HG03045 (cell line): ENCODE results near the gene HCFC2.
"Not testable (repeated sequence)": the region's sequence is repeated elsewhere in the genome, so short reads cannot be mapped to it uniquely, and the experiment has no call there.

Experiments used
- ATAC-seq: cut with Tn5 transposase; IDR thresholded peaks from one replicate; pipeline ENCODE4 v1.9.1; 2021; ENCODE audit warnings: mild to moderate bottlenecking, moderate library complexity; ENCODE audit not compliant: unreplicated experiment

Gene HCFC2

DNA sequence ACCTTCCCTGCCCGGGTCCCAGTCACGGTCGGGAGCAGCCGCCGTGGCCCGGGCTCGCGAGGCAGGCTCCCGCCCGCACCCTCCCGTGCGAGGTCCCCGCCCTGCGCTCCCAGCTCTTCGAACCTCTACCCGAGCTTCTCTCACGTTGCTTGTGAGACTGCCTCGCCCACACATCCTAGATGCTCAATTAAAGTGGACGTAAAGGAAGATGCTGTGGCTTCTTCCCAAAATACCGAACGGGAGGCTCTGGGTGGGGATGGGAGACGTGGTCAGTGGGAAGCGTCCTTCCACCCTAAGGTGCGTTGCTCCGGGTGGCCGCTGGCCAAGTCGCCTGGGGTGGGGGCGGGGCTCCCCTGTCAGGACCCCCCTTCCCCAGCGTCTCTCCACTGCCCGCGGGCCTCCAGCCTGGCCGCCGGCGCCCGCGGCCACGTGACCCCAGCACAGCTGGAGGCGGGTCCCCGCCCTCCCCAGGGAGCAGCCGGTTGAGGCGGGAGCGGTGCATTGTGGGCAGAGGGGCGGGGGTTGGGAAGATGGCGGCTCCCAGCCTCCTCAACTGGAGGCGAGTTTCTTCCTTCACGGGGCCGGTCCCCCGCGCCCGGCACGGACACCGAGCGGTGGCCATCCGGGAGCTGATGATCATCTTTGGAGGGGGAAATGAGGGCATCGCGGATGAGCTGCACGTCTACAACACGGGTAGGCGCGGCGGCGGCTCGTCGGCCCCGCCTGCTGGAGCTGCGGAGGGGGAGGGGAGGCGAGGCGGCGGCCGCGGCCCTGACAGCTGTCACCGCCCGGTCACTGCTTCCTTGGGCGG, at the start of gene HCFC2:
Gene HCFC2 (plus strand): TSS at position 501 of the 811 bp plus-strand sequence. CDS start 30 bp downstream, at position 531.
- peak; percentile 90 for ATAC-seq

DNA sequence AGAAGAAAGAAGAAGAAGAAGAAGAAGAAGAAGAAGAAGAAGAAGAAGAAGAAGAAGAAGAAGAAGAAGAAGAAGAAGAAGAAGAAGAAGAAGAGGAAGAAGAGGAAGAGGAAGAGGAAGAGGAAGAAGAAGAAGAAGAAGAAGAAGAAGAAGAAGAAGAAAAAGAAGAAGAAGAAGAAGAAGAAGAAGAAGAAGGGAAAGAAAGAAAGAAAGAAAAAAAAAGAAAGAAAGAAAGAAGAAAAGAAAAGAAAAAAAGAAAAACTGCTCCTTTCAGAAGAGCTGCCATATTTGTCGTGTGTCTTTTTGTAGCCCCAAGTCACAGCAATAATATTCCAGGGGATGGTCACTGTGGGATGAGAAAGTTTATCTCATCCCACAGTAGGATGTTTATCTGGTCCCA, 42.5 kb upstream of the HCFC2 start:
- ATAC-seq = not testable (repeated sequence)

DNA sequence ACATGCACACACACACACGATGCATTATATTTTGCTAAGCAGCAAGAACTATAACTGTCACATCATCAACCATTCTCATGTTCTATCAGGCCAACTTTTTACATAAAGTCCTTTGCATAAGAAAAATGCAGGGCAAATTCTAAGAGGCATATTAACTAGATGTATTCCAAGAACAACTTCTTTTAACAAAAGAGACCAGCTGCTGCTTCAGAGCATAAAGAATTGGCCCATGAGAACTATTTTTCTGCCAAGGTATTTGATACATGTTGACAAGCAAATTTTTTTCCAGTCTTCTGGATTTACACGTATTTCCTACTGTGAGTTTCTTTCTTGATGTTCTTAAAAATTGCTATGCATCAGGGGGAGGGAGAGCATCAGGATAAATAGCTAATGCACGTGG, 41.5 kb upstream of the HCFC2 start:
- ATAC-seq = no peak

DNA sequence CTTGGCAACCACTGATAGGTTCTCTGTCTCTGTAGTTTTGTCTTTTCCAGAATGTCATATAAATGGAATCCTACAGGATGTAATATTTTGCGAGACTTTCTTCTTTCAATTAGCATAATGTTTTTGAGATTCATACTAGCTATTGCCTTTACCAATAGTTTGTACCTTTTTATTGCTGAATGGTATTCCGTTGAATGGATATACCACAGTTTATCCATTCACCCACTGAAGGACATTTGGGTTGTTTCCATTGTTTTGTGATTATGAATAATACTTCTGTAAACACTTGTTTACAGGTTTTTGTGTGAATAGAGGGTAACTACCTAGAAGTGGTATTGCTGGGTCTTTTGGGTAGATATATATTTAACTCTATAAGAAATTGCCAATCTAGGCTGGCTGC, 40.6 kb upstream of the HCFC2 start:
- no peak for ATAC-seq

DNA sequence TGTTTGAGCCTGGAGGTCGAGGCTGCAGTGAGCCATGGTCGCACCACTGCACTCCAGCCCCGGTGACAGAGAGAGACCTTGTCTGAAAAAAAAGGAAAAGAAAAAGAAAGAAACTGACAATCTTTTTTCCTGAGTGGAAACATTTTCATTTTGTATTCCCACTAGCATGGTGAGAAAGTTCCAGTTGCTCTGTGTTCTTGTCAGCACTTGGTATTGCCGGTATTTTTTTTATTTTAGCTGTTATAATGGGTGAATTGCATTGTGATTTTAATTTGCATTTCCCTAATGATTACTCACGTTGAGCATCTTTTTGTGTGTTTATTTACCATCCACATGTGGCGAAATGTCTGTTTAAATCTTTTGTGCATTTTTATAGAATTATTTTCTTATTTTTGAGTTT, 40.0 kb upstream of the HCFC2 start:
- ATAC-seq = no peak

DNA sequence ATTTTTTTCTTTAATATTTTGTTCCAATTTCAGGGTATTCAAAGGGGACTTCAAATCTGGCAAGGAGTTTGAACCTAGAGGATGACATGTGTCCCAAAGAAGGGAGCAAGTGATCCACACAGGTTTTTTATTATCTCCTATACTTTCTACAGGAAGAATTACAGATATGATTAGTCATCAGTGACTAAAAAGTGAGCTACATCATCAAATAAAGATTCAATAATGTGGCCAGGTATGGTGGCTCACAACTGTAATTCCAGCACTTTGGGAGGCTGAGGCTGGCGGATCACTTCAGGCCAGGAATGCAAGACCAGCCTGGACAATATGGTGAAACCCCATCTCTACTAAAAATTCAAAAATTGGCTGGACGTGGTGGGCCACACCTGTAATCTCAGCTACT, 38.6 kb upstream of the HCFC2 start:
- ATAC-seq = no peak

DNA sequence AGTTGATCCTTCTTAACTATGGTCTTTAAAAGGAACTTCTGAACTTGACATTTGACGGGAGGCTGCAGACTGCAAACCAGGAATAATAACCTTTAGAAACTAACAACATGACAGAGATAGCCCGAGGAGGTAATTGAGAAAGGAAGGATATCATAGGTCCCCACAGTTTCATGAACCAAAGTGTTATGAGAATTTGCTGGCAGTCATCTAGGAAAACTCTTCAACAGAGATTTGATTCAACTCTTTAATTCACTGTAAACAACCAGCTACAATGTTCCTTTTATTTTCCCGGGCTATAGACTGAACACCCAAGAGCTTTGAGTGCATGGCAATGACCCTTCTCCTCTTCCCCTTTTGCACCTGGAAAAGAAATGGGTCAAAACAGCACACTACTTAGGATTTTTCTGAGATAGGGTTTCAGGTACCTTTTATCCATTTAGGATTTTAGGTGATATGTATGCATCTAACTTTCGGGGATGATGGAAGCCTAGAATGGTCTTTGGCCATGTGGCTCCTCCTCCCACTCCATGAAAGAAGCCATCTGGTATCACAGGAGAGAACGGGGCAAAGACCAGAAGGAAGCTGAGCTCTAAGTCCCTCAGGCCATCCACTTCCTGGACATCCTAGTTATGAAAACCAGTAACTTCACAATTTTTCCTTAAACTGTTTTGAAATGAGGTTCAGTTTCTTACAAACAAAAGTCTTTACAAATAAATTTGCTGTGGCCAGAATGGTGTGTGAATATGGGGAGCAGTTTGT, 37.3 kb upstream of the HCFC2 start:
- no peak for ATAC-seq

DNA sequence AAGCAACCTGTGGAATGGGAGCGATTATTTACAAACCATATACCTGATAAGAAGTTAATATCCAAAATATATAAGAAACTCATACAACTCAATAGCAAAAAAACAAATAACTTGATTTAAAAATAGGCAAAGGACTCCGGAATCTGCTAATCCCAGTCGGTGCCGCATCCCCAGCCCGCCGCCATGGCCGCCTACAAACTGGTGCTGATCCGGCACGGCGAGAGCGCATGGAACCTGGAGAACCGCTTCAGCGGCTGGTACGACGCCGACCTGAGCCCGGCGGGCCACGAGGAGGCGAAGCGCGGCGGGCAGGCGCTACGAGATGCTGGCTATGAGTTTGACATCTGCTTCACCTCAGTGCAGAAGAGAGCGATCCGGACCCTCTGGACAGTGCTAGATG, 33.7 kb upstream of the HCFC2 start:
- ATAC-seq = not testable (repeated sequence)

DNA sequence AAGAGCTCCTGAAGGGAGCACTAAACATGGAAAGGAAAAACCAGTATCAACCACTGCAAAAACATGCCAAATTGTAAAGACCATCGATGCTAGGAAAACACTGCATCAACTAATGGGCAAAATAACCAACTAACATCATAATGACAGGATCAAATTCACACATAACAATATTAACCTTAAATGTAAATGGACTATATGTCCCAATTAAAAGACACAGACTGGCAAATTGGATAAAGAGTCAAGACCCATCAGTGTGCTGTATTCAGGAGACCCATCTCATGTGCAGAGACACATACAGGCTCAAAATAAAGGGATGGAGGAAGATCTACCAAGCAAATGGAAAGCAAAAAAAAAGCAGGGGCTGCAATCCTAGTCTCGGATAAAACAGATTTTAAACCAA, 28.2 kb upstream of the HCFC2 start:
- ATAC-seq = not testable (repeated sequence)

DNA sequence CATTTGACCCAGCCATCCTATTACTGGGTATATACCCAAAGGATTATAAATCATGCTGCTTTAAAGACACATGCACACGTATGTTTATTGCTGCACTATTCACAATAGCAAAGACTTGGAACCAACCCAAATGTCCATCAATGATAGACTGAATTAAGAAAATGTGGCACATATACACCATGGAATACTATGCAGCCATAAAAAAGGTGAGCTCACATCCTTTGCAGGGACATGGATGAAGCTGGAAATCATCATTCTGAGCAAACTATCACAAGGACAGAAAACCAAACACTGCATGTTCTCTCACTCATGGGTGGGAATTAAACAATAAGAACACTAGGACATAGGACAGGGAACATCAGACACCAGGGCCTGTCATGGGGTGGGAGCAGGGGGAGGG, 24.6 kb upstream of the HCFC2 start:
- ATAC-seq = not testable (repeated sequence)

DNA sequence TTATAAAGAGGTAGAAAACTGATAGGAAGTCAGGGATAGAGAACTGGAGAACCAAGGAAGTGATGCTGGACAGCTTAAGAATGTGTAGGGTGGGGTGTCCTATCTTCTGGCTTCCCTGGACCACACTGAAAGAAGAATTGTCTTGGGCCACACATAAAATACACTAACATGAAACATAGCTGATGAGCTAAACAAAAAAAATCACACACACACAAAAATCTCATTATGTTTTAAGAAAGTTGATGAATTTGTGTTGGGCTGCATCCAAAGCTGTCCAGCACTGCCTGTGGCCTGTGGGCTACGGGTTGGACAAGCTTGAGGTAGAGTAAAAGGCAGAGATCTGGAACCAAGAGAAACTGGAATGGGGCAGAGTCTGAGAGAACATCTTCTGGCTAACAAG, 21.8 kb upstream of the HCFC2 start:
- no peak for ATAC-seq

DNA sequence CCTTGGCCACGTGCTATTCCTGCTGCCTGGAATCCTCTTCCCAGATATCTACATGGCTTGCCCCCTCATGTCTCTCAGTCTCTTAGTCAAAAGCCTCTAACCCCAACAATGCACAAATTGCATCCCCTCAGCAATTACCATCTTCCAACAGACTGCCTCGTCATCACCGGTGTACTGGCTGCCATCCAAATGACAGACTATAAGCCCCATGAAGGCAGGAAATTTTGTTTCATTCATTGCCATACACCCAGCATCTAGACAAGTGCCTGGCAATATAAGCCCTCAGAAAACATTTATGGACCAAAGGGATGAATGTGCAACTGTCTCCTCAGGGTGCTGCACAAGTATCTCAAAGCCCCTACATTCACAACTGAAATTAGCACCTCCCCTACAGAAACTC, 20.2 kb upstream of the HCFC2 start:
- ATAC-seq = no peak

DNA sequence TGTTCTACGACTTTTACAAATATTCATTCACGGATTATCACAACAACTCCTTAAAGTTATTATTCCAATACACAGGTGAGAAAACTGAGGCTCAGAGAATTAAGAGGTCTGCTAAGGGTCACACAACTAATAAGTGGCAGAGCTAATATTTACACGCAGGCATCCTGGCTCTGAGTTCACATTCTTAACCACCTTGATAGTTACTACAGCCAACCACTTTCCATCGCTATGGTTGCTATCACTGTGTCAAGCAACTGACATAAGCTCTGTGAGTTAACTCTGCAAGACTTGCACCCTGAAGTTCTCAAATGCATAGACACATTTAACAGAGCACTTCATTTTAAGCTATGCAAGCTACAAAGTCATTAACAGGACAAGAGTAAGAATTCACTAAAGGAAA, 18.0 kb upstream of the HCFC2 start:
- ATAC-seq = no peak

DNA sequence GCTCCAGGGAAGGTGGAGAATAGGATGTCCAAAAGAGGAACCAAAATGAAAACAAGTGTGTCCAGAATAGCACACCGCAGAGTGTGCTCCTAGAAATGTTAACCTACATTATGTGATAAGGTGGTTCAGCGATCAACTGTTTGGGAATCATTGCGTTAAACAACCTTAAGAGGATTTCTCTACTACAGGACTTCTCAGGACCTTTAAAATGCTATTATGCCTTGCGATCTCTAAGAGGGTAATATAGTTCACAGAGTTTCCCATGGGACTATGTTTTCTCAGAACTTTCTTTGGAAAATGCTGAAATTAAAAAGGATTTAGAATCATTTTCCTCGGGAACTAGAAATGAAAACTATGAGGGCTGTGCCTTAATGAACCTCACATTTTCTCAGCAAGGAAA, 16.2 kb upstream of the HCFC2 start:
- ATAC-seq = no peak

DNA sequence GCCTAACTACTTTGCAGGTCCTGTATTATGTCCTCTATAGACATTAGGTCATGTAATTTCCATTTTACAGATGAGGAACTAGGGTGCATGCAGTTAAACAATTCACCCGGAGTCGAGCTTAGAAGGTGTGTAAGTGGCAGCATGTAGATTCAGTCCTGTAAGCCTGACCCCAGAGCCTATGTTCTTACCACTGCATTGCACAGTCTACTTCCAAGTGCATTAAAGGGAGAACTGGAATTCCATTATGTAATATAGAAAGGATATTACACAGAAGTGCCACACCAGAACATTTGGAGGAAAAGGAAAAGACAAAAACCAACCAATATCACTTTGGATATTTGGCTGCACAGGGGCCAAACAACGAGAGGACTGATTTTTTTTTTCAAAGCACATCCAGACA, 15.5 kb upstream of the HCFC2 start:
- ATAC-seq = no peak

DNA sequence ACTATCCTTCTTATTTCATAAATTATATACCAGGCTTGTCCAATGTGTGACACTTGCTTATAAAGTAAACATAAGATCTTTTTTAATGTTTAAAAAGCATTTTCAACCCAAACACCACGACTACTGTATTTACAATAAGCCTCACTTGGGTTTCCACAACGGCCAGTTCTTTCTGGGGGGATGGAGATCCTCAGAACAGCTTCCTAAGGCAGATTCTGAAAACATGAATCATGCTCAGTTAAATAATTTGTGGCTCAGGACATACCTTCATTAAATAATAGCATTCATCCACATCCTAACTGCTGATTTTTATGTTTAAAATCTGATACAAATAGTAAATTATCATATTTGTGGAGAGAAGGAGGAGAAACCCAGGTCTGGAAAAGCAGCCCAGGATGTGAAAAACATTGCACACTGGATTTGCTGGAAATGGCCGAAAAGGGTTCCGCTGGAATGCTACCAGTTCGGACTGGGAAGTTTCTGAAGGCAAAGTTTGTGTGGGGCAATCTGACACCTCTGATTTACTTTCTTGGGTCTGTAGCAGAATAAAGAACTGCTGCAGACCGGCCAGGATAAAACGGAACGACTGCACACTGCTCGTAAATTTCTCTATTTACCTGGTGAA, 14.9 kb upstream of the HCFC2 start:
- ATAC-seq = no peak

DNA sequence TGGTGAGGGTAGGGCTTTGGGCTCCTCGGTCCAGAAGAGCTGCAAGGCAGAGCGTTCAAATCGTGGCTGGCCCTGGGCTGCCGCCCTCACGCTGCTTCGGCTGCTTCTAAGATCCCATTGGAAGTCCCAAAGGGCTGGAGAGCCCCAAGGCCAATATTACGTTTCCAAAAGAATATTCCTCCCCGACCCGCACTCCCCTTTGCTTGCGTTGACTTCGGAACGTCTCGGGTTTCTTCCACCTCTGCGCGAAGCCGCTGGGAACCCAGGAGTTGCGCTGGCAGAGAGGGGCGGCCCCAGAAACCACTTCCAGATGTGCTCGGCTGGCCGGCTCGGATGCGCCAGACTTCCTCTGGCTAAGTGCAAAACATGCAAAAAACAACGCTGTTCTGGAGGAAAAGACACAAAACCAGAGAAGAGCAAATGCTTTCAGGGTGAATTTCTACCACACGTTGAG, 14.4 kb upstream of the HCFC2 start, which contains the start of gene GLT8D2:
Gene GLT8D2 (minus strand): TSS at position 285 of the 454 bp plus-strand sequence. CDS start 30,539 bp downstream, outside the sequence.
- no peak for ATAC-seq

DNA sequence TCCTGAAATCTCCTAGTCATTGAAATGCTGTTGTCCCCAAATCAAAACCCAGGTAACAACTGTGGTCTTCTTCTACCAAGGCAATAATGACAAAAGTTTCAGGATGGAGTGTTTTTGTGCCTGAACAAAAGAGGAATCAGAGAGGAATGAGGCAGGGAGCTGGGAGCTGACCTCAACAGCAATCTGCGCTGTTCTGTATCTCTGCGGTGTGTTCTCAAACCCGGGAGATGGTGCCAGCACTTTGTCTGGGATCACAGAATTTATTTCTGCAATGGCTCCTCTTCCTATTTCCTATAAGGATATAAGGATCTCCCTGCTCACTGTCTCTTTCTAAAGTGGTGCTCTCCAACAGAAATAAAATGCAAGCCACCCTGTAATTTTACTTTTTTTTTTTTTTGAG, 13.9 kb upstream of the HCFC2 start:
- no peak for ATAC-seq

DNA sequence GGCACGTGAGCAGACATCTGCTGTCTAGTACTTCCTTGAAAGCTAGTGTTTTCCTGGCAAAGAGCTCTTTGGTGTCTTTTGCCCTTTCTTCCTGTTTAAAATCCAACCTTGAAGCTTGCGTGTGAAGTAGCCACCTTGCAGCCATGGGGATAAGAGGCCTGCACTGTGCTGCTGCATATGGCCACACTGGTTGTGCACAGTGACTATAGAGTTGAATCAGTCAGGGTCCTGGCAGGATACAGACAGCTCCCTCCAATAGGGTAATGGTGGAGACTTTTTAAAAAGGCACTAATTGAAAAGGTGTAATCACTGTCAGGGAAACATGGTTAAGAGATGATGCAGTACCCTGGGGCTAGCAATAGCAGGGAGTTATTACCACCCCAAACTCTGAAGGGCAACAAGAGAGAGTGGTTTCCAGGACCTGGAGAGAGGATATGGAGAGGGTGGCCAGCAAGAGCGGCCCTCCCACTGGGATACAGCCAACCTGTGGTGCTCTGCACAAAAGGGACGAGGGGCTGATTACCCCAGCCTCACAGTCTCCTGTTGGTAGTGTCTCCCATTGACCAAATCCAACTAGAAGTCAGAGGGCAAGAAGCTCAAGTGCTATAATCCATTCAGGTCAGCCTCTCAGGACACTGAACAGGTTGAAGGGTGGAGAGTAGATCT, 9.5 kb upstream of the HCFC2 start:
- no peak for ATAC-seq

DNA sequence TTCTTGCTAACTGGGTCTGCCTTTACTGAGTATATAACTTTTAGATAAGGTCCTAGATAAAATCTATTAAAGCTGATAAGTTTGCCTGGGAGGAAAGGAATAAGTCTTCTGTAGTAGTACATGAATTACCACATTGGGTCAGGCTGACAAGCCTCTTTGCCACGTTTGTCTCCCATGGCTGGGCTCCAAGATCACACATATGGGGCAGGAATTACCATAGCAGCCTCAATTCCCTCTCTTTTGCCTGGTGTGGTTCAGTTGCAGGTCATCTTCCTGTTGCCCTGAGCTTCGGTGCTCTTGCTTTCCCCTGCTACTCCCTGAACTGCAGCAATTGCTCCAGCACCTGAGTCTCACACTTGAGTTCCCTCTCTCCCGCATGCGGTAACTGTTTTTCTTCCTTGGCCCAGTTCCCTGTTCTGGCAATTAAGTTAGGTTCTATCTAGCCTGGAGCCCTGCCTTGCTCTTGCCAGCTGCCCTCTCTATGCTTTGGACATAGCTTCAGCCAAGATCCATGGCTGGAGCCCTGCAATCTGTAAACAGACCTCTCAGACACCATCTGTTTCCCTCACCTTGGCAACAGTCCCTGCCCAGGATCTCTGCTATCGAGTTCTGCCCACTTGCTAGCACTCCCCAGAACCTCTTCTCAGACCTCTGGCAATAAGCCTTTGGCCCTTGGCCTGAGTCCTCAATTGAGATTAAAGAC, 8.5 kb upstream of the HCFC2 start:
- no peak for ATAC-seq
